ENCODE results near the gene TBC1D10A.

- TF ChIP-seq POLR2AphosphoS5 (IDR thresholded peaks at IDR 0.05; ENCODE audit: borderline replicate concordance, low read depth, low read length) (no peak), EZH2 (IDR thresholded peaks at IDR 0.05) (no peak), FOXP2 (optimal IDR thresholded peaks at IDR 0.05; ENCODE audit: control extremely low read depth, extremely low read length, insufficient read depth) (no peak)
These were observed 18.6 kb downstream of the TBC1D10A start for GRCh38 chr22:30308093-30308492.
